Tongue (tissue), 2 donors: Measurements from ENCODE around the gene DDX27. TPM values are rescaled to one million over a fixed set of nuclear protein-coding genes. Genes with fewer than 3 reads are reported as not detected.
"Not testable (repeated sequence)": the region's sequence is repeated elsewhere in the genome, so short reads cannot be mapped to it uniquely, and the experiment has no call there.

Experiments
- DNase-seq: peaks from one replicate; pipeline ENCODE4 v3.0.0-alpha.2; 2015
- total RNA-seq: library from RNA; depleted of rRNA; stranded (reverse); fragments of >200 nt; gene quantifications from one replicate; pipeline ENCODE4 v1.2.3, GENCODE V29; 2014

DDX27 gene
- total RNA-seq, 1 donor from 2014 or later = 28.7 TPM

GRCh38 chr20:49203746-49204145 is 15.5 kb upstream of the DDX27 start:
- DNase-seq = no peak

DNA sequence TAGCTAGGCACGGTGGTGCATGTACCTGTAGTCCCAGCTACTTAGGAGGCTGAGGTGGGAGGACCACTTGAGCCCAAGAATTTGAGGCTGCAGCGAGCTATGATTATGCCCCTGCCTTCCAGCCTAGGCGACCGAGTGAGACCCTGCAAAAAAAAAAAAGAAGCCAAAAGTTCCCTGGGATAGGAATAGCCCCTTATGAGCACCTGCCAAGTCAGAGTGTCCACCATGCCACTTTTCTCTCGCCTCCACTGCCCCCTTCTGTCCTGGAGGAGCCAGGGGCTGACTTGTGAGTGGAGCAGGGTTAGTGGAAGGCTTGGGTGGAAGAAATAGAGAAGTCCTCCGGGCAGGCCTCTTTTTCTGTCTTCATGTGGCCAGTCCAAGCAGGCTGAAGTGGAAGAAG is 12.1 kb upstream of the DDX27 start:
- DNase-seq = no peak

DNA sequence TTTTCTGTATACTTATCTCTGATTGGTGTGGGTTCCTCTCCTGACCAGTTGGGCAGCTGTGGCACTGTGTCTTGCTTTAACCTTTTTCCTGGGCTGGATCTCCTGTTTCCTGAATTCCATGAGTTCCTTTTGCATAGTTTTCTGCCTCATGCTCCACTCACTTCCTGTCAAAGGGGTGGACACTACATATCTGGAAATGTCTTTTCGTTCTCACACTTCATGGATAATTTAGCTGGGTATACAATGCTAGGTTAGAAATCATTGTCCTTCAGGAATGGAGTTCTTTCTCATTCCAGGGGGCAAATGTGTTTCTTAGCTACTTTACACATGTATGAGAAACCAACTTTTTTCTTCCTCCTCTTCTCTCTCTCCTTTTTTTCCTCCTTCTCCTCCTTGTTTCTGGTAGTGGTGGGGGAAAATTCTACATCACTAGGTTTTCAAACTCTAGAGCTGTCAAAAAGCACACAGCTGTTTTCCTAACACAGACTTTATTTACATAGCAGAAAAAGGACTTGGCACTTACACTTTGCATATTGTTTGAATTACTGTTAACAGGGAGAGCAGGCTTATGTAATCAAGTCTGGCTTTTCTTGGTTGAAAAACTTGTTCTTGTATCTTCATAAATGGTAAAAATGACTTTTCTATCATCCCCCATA is 9.0 kb upstream of the DDX27 start:
- DNase-seq = peak; percentile 54

DNA sequence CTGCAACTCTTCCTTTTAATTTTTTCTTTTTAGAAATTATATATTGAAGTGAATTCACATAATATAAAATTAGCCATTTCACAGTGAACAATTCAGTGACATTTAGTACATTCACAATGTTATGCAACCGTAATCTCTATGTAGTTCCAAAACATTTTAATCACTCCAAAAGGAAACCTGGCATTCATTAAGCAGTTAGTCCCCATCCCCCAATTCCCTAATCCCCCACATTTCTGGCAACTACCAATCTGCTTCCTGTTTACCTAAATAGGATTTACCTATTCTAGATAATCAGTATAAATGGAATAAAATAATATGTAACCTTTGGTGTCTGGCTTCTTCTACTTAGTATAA is 8.5 kb upstream of the DDX27 start:
- DNase-seq = no peak

DNA sequence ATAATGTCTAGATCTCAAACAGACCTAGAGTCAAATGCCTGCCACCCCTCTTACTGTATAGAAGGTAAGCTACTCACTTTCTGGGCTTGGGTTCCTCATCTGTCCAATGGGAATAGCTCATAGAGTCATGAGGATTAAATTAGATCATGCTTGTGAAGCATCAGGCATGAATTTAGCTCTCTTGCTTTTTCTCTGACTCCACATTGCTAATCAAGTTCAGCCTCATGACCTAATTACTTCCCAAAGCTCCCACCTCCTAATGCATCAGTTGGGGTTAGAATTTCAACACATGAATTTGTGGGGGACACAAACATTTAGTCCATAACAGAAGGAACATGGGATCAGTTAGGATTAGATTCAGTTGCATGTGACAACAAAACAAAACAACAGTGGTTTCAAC is 4.6 kb upstream of the DDX27 start:
- DNase-seq = no peak

DNA sequence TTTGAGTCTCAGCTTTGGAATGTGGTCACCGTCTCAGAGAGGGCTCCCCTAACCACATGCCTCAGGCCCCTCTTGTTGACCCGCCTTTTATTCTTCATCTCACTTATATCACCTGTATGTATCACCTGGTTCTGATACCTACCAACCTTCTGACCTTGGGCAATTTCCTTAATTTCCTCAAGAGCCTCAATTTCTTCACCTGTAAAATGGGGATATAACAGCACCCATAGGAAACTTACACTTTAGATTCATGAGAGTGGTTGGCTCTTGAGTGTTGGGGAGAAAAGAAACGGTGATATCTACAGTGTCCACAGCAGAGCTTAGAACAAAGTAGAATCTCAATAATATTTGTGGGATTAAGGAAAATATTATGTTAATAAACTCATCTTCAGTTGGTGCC is 4.0 kb upstream of the DDX27 start:
- no peak for DNase-seq

DNA sequence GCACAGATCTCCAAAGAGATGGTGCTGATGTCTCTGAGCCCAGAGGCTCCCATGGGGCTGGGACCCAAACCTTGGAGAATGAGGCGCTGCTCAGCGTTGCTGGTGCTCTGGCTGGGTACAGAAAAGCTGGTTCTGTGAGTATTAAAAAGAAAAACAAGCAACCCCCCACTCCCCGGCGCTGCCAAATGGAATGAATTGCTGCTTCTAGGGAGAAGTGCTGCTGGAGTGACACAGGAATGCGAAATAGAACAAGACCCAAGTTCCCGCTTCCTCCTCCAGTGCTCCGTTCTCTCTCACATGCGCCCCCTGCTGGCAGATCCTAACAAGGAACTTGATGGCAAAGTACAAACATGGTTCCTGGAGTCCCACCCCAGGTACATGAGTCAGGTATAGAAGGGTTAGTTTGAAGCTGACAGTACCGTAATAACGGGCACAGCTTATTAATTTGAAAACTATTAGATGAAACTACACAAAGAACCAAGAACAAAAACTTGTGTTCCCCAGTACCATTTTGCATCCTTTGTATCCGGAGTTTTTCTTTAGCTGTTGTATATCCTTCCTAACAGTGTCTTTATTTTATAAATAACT is 2.1 kb upstream of the DDX27 start:
- peak; percentile 96 for DNase-seq

DNA sequence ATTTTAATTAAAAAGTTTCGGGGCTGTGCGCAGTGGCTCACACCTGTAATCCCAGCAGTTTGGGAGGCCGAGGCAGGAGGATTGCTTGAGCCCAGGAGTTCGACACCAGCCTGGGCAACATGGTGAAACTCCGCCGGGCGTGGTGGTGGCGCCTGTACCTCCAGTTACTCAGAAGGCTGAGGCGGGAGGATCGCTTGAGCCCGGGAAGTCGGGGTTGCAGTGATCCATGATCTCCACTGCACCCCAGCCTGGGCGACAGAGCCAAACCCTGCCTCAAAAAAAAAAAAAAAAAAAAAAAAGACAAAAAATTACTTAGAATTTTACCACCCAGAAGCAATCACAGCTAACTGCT is 501 bp upstream of the DDX27 start:
- not testable (repeated sequence) for DNase-seq

GRCh38 chr20:49219924-49220831 is 962 bp downstream of the DDX27 start:
- DNase-seq = no peak

DNA sequence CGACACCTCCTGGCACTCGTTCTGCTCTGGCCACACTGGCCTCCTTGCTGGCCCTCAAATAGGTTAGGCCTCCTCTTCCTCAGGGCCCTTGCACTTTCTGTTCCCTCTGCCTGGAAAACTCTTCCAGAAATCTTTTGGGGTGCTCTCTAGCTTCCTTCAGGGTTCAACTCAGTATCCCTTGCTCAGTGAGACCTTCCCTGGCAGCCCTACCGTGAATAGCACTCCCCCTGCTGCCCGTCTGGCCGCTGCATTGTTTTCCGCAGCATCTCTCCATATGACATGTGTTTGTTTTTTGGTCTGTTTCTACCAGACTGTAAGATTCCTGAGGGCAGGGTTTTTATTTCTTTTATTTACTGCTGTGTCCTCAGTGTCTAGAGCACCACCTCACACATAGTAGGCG is 6.7 kb downstream of the DDX27 start:
- DNase-seq = no peak

- DNase-seq = peak; percentile 93
Observed at GRCh38 chr20:49228676-49229075, 9.5 kb downstream of the DDX27 start.

DNA sequence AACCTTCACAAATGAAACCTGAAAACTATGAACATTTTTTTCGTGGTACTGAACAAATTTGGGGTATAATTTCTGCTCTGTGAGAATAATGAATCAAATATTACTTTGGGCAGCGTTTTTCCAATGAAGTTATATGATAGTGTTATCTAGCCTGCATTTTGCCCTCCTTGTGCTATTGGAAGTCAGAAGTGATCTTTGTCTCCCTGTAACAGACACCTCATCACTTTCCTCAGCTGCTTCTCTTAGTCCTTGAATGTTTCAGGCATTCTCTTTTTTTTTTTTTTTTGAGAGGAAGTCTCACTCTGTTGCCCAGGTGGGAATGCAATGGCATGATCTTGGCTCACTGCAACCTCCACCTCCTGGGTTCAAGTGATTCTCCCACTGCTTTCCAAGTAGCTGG is 10.2 kb downstream of the DDX27 start:
- no peak for DNase-seq

GRCh38 chr20:49230021-49230420 is 10.8 kb downstream of the DDX27 start:
- peak; percentile 60 for DNase-seq

- DNase-seq = peak; percentile 93
Observed at GRCh38 chr20:49230561-49231133, 11.4 kb downstream of the DDX27 start.

DNA sequence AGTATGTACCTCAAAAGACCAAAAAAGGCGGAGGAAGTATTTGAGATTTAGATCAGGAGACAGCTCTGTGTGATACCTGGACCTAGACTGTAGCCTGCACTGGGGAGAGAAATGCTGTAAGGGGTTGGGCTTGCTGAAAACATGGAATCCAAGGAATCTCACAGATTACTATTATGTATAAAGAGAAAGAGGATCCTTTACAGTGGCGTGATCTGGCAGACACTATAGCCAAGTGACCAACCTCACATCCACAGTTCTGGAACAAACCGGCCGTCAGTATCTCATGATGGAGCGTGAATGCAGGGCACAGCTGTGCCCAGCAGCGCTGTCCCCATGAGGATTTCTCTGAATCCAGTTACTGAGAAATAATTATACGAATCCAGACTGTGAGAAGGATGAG is 12.3 kb downstream of the DDX27 start:
- DNase-seq = peak; percentile 83

DNA sequence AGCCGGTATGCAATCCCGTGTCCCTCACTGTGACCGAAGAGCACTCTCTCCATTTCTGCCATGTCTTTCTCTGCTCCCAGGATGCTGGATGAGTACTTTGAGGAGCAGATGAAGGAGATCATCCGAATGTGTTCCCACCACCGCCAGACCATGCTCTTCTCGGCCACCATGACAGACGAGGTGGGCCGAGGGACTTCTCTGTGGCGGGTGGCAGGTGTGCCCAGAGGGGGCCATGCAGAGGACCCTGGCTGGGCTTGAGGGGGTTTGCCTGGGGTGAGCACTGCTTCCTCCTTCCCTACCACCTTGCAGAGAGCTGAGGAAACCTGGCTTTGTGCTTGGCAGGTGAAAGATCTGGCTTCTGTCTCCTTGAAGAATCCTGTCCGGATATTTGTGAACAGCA is 14.0 kb downstream of the DDX27 start:
- no peak for DNase-seq

GRCh38 chr20:49234831-49235230 is 15.6 kb downstream of the DDX27 start:
- DNase-seq = no peak

DNA sequence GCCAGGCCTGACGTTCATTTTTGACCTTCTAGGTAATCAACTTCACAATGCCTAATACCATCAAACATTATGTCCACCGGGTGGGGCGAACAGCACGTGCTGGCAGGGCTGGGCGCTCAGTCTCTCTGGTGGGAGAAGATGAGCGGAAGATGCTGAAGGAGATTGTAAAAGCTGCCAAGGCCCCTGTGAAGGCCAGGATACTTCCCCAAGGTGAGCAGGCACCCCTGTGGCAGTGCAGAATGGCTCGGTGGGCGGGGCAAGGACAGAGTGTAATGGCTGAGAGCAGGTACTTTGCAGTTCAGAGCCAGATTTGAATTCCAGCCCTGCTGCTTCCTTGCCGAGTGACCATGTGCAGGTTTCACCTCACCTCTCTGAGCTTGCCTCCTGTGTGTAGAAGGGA is 17.1 kb downstream of the DDX27 start:
- no peak for DNase-seq

DNA sequence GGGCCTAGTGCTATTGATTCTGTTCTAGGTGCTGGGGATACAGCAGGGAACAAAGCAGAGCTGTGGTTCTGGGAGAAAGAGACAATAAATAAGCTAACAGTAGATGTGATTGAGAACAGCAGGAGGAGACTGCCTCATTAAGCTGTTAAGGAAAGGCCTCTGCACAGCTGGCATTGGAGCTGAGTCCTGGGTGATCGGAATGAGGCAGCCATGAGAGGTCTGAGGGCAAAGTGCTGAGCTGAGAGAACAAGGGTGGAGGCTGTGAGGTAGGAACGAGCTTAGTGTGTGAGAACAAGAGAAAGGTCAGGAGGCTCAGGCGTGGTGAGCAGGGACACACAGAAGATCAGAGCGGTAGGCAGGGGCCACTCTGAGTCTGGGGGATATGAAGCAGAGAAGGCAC is 18.3 kb downstream of the DDX27 start:
- DNase-seq = no peak

DNA sequence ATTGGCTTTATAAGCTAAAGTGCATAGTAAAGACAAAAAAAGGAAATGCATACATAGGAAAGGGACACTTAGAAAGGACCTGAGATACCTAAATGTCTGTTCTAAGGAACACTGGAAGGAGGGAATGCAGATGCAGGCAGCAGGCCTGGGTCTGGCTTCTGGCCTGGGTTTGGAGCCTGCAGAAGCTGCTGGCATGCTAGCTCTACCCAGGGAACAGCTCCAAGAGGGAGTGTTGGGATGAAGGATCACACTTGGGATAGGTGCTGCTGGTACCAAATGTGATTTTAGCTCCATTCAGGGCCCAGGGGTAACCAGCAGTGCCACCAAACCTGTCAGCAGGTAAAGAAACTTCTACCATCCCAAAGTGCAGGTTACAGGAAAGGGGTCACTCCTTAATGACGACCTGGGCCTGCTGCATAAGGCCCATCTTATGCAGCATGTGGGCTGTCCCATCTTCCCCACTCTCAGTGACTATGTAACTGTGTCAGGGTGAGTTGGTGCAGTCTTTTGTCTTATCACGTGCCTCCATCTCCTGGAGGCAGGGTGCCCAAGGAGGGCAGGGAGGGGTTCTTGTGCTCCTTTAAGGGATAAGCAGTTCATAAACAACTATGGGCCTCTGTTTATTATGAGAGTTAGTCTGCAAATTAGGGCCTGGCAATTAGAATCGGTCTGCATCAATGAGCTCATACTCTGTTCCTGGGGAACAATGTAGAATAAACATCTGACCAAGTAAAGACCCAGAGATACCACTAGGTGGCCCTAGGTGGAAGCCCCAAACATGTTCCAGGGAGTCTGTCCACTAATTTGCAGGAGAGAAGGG is 26.9 kb downstream of the DDX27 start:
- DNase-seq = peak; percentile 55

DNA sequence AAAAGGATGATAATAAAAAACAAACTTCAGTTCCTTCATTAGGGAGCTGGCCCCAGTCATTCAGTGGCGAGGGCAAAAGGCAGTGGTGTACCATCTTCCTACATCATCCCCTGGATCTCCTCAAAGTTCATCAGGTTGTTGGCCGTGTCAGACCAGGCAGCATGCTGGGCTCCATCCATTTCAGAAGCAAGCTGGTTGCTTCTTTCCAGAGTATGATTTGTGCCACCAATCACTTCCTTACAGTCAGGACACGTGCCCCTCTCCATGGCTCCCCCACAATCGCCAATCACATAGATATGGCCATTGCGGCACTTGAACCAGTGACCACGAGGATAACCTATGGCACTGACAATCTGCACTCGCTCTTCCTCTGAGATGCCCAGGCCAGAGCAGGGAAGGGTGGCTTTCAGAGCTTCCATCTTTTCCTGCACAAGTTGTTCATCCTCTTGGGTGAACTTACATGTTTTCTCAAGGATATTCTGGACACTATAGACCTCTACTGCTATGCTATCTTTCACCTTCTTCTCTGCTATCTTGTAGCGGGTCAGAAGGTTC is 28.0 kb downstream of the DDX27 start:
- DNase-seq = no peak

DNA sequence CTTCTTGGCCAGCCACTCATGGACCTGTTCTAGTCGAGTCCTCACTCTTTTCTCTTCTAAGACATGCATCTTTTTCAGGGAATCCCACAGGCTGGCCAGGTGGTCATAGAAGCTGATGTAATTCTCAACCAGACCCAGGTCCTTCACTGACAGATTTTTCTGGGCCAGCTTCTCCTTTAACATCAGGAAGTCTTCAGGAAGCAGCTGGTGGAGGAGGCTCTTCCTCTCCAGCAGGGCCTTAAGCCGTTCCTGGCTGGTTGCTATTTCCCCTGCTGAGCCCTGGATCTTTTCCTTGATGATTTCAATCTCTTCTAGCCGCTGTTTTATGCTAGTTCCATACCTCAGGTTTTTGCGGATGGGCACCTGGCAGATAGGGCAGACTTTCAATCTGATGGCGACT is 28.6 kb downstream of the DDX27 start:
- DNase-seq = peak; percentile 10
